ENCODE data around the gene ZNF219. TPM values are rescaled to one million over a fixed set of nuclear protein-coding genes. Genes with fewer than 3 reads are reported as not detected.

The ZNF219 gene
- total RNA-seq, 1 donor from 2014 or later: 1.6 TPM

DNA sequence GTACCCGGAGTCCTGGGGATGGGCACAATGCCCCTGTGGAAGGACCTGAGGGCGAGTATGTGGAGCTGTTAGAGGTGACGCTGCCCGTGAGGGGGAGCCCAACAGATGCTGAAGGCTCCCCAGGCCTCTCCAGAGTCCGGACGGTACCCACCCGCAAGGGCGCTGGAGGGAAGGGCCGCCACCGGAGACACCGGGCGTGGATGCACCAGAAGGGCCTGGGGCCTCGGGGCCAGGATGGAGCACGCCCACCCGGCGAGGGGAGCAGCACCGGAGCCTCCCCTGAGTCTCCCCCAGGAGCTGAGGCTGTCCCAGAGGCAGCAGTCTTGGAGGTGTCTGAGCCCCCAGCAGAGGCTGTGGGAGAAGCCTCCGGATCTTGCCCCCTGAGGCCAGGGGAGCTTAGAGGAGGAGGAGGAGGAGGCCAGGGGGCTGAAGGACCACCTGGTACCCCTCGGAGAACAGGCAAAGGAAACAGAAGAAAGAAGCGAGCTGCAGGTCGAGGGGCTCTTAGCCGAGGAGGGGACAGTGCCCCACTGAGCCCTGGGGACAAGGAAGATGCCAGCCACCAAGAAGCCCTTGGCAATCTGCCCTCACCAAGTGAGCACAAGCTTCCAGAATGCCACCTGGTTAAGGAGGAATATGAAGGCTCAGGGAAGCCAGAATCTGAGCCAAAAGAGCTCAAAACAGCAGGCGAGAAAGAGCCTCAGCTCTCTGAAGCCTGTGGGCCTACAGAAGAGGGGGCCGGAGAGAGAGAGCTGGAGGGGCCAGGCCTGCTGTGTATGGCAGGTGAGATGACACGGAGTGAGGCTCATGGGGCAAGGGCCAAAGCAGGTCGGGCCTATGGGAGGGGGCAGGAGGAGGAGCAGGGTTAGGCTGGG is 23.8 kb downstream of the ZNF219 start:
- H3K36me3 Mint-ChIP-seq (ENCODE audit: low read depth): no peaks in the 10 kb centered on the region
- POLR2A ChIA-PET: interaction anchor here (0.9 kb wide), 1 partner anchor 18 kb away, joined by 3 read pairs; no protein-coding TSS in a partner anchor
- no peak for DNase-seq

DNA sequence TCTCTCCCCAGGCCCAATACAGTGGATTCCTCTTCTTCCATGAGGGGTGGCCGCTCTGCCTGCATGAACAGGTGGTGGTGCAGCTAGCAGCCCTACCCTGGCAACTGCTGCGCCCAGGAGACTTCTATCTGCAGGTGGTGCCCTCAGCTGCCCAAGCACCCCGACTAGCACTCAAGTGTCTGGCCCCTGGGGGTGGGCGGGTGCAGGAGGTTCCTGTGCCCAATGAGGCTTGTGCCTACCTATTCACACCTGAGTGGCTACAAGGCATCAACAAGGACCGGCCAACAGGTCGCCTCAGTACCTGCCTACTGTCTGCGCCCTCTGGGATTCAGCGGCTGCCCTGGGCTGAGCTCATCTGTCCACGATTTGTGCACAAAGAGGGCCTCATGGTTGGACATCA is 24.5 kb downstream of the ZNF219 start:
- ATAC-seq (ENCODE audit: low read depth) (no peak), DNase-seq (no peak)
- ChIA-PET CTCF (no interaction called here), POLR2A (no interaction called here)
- no peaks in the 10 kb centered on the region for H3K9me3 Mint-ChIP-seq
- H3K36me3 Mint-ChIP-seq (ENCODE audit: low read depth): no peaks in the 10 kb centered on the region
- no peak overlapping the region for H3K4me3 Mint-ChIP-seq
- H3K4me1 Mint-ChIP-seq: peaks cover 35% of the 10 kb centered on the region
- intact Hi-C loops (cut with micrococcal nuclease): loop anchor here (10.0 kb wide), 1 partner anchor 439 kb away; no protein-coding TSS in a partner anchor
- peaks cover 2% of the 10 kb centered on the region for H3K27me3 Mint-ChIP-seq
- H3K27ac Mint-ChIP-seq: no peak overlapping the region
- TF ChIP-seq, protein P1, sequence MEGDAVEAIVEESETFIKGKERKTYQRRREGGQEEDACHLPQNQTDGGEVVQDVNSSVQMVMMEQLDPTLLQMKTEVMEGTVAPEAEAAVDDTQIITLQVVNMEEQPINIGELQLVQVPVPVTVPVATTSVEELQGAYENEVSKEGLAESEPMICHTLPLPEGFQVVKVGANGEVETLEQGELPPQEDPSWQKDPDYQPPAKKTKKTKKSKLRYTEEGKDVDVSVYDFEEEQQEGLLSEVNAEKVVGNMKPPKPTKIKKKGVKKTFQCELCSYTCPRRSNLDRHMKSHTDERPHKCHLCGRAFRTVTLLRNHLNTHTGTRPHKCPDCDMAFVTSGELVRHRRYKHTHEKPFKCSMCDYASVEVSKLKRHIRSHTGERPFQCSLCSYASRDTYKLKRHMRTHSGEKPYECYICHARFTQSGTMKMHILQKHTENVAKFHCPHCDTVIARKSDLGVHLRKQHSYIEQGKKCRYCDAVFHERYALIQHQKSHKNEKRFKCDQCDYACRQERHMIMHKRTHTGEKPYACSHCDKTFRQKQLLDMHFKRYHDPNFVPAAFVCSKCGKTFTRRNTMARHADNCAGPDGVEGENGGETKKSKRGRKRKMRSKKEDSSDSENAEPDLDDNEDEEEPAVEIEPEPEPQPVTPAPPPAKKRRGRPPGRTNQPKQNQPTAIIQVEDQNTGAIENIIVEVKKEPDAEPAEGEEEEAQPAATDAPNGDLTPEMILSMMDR (IDR thresholded peaks at IDR 0.05): no peak

More for the DNA sequence above, 23.8 kb downstream of the ZNF219 start:
- H3K27ac Mint-ChIP-seq: no peak overlapping the region
- intact Hi-C loops (cut with micrococcal nuclease): loop anchor here (10.0 kb wide), 1 partner anchor 440 kb away; no protein-coding TSS in a partner anchor
- no peaks in the 10 kb centered on the region for H3K9me3 Mint-ChIP-seq
- peaks cover 28% of the 10 kb centered on the region for H3K4me1 Mint-ChIP-seq
- CTCF ChIA-PET: interaction anchor here (0.7 kb wide), 1 partner anchor 18 kb away, joined by 3 read pairs; no protein-coding TSS in a partner anchor
- ATAC-seq (ENCODE audit: low read depth): no peak
- TF ChIP-seq, protein P1 (IDR thresholded peaks at IDR 0.05): no peak
- no peaks in the 10 kb centered on the region for H3K27me3 Mint-ChIP-seq
- no peak overlapping the region for H3K4me3 Mint-ChIP-seq

DNA sequence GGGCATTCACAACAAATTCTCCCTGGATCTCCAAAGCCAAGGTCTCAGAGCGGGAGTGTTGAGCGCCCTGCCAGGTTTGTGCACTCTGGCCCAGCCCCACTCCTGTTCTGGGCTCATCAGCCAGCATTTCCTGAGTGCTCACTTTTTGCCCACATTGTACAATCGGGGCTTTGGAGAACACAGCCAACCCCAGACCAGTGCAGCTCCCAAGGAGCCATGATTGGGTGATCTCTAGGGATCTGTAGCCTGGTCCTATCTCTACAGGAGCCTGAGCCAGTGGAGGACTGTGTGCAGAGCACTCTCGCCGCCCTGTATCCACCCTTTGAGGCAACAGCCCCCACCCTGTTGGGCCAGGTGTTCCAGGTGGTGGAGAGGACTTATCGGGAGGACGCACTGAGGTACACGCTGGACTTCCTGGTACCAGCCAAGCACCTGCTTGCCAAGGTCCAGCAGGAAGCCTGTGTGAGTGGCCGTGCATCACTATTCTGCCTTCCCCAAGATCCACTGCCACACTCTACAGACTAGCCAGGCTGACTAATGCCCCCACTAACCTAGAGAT is 25.6 kb downstream of the ZNF219 start:
- peaks cover 42% of the 10 kb centered on the region for H3K4me1 Mint-ChIP-seq
- ATAC-seq (ENCODE audit: low read depth): no peak
- POLR2A ChIA-PET: no interaction called here
- no peaks in the 10 kb centered on the region for H3K9me3 Mint-ChIP-seq
- peak overlapping the region; percentile 15 for H3K27ac Mint-ChIP-seq
- peak overlapping the region; percentile 4 for H3K4me3 Mint-ChIP-seq
- intact Hi-C loops (cut with micrococcal nuclease): loop anchor here (10.0 kb wide), 1 partner anchor 438 kb away; no protein-coding TSS in a partner anchor
- TF ChIP-seq, protein P1 (IDR thresholded peaks at IDR 0.05): no peak
- CTCF ChIA-PET: interaction anchor here (2.7 to 3.3 kb wide), 2 partner anchors 31 to 58 kb away, joined by 23 to 62 read pairs; partner anchors contain the start of gene TMEM253
- H3K27me3 Mint-ChIP-seq: peaks cover 7% of the 10 kb centered on the region
- H3K36me3 Mint-ChIP-seq (ENCODE audit: low read depth): no peaks in the 10 kb centered on the region
- DNase-seq: no peak

DNA sequence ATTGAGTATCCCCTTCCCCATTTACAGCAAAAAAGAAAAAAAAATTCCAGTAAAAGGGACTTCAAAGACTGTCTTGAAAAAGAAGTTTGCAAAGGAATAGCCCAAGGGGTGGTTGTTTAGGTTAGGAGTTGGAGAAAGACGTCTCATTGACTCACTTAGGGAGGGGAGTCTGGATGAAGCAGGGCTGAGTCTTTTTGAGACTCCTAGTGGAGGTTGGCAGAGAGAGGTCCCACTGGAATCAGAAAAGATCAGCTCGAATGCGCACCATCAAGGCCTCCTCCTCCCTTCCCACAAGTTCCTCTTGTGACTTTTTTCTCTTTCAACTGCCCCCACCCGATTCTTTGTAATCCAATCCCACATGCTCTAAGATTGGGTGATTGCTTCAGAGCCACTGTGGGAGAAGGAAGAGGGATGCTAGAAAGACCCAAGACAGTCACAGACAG is 26.4 kb downstream of the ZNF219 start:
- ChIA-PET POLR2A (interaction anchor here (0.6 to 2.6 kb wide), 3 partner anchors 32 to 523 kb away, joined by 4 to 21 read pairs (median 7); no protein-coding TSS in a partner anchor), CTCF (interaction anchor here (0.9 to 3.3 kb wide), 8 partner anchors 14 to 101 kb away, joined by 3 to 62 read pairs (median 8); partner anchors contain the start of gene TMEM253)
- Mint-ChIP-seq H3K27me3 (peaks cover 7% of the 10 kb centered on the region), H3K4me1 (peaks cover 42% of the 10 kb centered on the region), H3K4me3 (peak overlapping the region; percentile 83), H3K36me3 (ENCODE audit: low read depth) (no peaks in the 10 kb centered on the region), H3K9me3 (no peaks in the 10 kb centered on the region), H3K27ac (peak overlapping the region; percentile 18)
- DNase-seq (no peak), ATAC-seq (ENCODE audit: low read depth) (no peak)
- TF ChIP-seq, protein P1 (IDR thresholded peaks at IDR 0.05): no peak
- intact Hi-C loops (cut with micrococcal nuclease): loop anchor here (10.0 kb wide), 1 partner anchor 437 kb away; no protein-coding TSS in a partner anchor
